ENCODE measurements around the gene MCC.

- TF ChIP-seq CTCF (IDR thresholded peaks at IDR 0.05; ENCODE audit: insufficient read depth, low read depth, low read length): no peak
- TF ChIP-seq EZH2 (IDR thresholded peaks at IDR 0.05; ENCODE audit: insufficient read depth, low read length): no peak
These were observed 99.1 kb downstream of the MCC start for GRCh38 chr5:113389116-113389515.
